Spleen (tissue), 7 donors: ENCODE measurements around the gene UQCR11.

Experiments
- CTCF ChIP-seq, 11 experiments: fragments of 200-600 bp in 7 of 11; fragments of 450-650 bp in 4 of 11; sonication (generic) in 4 of 11; IDR thresholded peaks in 8 of 11; conservative IDR thresholded peaks in 3 of 11; 1 replicate in 7 of 11; 2 replicates in 4 of 11; pipeline versions ENCODE4 v1.4.0 to v1.8.0; 2016 to 2021; ENCODE audit warnings: antibody characterized with exemption in 11 of 11, inconsistent platforms in 4 of 11, mild to moderate bottlenecking in 1 of 11
- POLR2A ChIP-seq, 3 donors: fragments of 450-650 bp; IDR thresholded peaks; one replicate each; pipeline ENCODE4 v1.5.1; 2017; ENCODE audit warnings: antibody characterized with exemption in 3 of 3, mild to moderate bottlenecking in 1 of 3
- POLR2AphosphoS5 ChIP-seq, 3 donors: sonication (generic); formaldehyde crosslinking; IDR thresholded peaks; one replicate each; pipeline ENCODE4 v1.5.1; 2017; ENCODE audit warnings: antibody characterized with exemption in 3 of 3
- donor health status: DM: no; HTN: no; CAD: no; lungs with moderate emphysema.
- donor health status: DM: no; HTN: no; CAD: no.
- donor health status: DM: no; HTN: no; CAD: no.

GRCh38 chr19:1632462-1633268 is 27.4 kb upstream of the UQCR11 start:
- TF ChIP-seq CTCF (IDR thresholded peaks at IDR 0.05 in 8 of 11, conservative IDR thresholded peaks at IDR 0.05 in 3 of 11) (no peak), POLR2A (IDR thresholded peaks at IDR 0.05) (no peak), POLR2AphosphoS5 (IDR thresholded peaks at IDR 0.05) (peak in 1 of 3 donors; percentile 39)
